Right ventricle myocardium superior (tissue), 1 donor: Measurements from ENCODE around the gene NLRP4. TPM values are rescaled to one million over a fixed set of nuclear protein-coding genes. Genes with fewer than 3 reads are reported as not detected.

ENCODE experiments used
- ATAC-seq: fragments of 200-7000 bp; cut with Tn5 transposase; one replicate; pipeline ENCODE4 v1.9.1; 2020; ENCODE audit warnings: mild to moderate bottlenecking; ENCODE audit not compliant: poor library complexity
- DNase-seq: peaks from one replicate; pipeline ENCODE4 v3.0.0-alpha.2; 2020
- intact Hi-C: fragments of 100-400 bp; cut with DNase I; formaldehyde crosslinking; loops from one replicate; pipeline ENCODE4 v1.11.2; 2022
- long read RNA-seq: library from polyadenylated mRNA; unstranded; transcript quantifications from one replicate; pipeline ENCODE4 v2.0.0, GENCODE V29; 2021
- total RNA-seq: library from RNA; stranded (reverse); fragmentation: NEBNext Ultra II Directional; extraction: Animal tissue kit (Norgen Biotek cat#: 25700); gene quantifications from one replicate; pipeline ENCODE4 v1.2.1, GENCODE V29; 2021
- donor health status: DM: no; HTN: yes; CAD: no; lungs with severe emphysema.

Gene NLRP4, protein sequence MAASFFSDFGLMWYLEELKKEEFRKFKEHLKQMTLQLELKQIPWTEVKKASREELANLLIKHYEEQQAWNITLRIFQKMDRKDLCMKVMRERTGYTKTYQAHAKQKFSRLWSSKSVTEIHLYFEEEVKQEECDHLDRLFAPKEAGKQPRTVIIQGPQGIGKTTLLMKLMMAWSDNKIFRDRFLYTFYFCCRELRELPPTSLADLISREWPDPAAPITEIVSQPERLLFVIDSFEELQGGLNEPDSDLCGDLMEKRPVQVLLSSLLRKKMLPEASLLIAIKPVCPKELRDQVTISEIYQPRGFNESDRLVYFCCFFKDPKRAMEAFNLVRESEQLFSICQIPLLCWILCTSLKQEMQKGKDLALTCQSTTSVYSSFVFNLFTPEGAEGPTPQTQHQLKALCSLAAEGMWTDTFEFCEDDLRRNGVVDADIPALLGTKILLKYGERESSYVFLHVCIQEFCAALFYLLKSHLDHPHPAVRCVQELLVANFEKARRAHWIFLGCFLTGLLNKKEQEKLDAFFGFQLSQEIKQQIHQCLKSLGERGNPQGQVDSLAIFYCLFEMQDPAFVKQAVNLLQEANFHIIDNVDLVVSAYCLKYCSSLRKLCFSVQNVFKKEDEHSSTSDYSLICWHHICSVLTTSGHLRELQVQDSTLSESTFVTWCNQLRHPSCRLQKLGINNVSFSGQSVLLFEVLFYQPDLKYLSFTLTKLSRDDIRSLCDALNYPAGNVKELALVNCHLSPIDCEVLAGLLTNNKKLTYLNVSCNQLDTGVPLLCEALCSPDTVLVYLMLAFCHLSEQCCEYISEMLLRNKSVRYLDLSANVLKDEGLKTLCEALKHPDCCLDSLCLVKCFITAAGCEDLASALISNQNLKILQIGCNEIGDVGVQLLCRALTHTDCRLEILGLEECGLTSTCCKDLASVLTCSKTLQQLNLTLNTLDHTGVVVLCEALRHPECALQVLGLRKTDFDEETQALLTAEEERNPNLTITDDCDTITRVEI
- not detected for total RNA-seq
- long read RNA-seq, result 0 reads

DNA sequence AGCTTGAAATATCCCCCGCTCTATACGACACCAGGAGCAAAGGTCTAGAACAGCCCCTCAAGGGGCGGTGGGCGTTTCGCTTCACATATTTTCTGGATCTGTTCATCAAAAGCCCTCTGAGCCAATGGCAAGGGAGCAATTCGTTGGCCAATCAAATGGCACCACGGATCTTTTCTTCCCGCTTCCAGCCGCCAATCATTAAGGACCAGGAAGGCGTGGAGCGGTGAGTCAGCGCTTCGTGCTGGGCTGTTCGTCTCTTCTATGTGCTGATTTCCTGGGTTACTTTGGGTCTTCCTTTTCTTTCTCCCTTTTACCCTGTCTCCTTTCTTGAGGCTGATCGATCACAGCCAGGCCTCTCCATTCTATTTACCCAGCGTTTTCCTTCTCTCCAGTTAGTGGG lies at the start of gene NLRP4:
TSS of gene NLRP4 (plus strand) at position 201 of the 400 bp plus-strand sequence. CDS start 15,541 bp downstream, outside the sequence.
- ATAC-seq, result no peak
- no peak for DNase-seq
- intact Hi-C loops, result no loop called here

DNA sequence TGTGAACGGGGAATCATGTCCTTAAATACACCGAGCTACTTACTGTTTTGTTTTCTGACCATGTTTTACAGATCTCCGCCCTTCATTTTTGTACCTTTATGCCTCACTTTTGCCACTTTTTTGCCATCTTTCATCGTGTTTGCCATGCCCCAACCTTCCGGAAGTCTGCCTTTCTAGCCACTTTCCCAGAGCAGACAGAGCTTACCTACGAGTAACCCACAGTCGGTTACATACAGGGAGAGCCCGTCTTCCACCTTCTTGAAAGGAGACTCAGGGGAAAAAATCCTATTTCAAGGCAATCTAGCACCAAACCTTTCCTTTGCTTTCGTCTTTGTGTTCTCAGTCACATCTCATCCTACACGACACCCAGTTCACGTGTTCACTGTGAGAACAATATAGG lies 41.3 kb upstream of the NLRP4 start:
- DNase-seq, result no peak
- intact Hi-C loops, result no loop called here
- ATAC-seq, result no peak

DNA sequence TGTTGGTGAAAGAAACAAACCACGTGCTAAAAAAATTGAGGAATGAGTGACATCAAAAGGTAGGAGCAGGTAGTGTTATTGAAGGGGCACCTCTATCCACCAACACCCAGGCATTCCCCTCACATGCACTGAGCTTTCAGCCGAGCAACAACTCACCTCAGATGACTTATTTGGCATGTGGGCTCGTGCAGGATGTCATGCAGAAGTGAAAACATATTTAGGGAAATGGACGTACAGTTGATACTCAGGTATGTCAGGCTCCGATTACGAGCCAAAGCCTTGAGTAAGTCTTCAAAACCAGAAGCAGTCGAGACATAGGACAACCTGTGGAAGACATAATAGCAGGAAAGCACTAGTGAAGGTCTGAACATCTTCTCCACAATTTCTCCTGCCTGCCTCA lies 34.9 kb upstream of the NLRP4 start:
- intact Hi-C loops, result no loop called here
- no peak for ATAC-seq

DNA sequence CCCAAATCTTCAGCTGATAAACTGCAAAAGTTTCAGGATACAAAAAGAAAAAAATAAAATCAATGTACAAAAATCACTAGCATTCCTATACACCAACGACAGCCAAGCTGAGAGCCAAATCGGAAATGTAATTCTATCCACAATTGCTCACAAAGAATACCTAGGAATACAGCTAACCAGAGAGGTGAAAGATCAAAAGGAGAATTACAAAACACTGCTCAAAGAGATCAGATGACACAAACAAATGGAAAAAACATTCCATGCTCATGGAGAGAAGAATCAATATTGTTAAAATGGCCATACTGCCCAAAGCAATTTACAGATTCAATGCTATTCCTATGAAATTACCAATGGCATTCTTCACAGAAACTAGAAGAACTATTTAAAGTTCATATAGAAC lies 34.1 kb upstream of the NLRP4 start:
- intact Hi-C loops, result no loop called here
- no peak for DNase-seq
- ATAC-seq, result no peak

More for the DNA sequence above, 34.9 kb upstream of the NLRP4 start:
- no peak for DNase-seq

DNA sequence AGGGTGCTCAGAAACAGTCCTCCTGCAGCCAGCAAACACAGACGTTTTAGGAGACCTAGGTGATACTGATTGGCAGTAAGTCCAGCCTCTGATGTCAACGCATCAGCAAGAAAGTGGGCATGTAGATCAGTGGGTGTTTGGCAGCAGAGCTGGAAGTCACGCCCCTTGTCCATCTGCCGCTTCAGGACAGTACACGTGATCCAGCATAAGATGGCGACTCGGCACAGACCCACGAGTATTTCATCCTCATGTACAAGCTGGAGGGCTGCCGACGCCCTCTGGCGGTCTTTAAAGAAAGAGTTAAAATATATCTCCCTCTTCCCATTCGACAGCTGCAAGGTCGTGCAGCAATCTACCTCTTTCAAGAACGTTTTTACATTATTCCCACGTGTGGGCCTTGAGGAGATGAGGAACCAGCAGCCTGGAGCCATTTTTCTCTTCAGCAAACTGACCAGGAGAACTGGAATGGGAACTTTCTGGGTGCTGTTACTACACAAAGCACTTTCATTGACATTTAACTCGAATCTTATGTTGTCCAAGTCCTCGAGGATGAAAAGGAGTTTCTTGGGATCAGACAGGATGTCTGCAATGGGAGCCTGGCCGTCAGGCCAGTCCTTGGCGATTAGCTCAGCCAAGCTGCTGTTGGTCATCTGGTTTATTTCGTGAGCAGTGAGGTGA lies 26.8 kb upstream of the NLRP4 start:
- ATAC-seq (no peak), DNase-seq (peak; percentile 49)
- intact Hi-C loops, result no loop called here

DNA sequence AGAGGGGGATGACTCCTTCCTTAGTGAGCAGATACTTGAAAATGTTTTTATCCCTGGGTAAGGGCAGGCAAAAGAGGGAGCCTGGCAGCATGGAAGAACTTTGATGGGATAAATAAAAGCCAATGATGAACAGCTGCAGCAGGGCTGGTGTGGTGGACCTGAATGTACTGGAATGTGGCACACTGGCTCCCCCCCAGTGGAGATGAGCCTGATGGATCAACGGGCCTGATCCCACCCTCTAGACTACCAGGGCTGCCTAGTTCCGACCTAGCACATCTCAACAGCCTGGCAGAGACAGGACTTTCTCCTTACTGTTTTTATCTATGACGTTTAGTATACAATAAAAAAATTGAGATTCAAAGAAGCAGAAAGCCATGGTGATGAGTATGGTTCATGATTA lies 25.0 kb upstream of the NLRP4 start:
- ATAC-seq (no peak), DNase-seq (no peak)
- intact Hi-C loops, result no loop called here

DNA sequence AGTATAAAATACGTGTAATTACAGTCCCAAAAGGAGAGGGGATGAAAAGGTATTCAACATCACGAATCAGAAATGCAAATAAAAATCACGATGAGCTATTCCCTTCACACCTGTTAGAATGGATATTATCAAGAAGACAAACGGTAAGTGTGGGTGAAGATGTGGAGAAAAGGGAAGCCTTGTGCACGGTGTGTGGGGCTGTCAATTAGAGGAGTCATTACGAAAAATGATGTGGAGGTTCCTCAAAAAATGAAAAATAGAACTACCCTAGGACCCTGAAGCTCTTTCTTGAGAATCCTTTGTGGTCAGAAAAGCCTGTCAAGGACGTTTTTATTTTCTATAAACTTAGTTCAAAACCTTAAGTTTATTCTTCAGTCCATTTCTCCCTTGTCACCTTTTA lies 23.9 kb upstream of the NLRP4 start:
- no peak for ATAC-seq

DNA sequence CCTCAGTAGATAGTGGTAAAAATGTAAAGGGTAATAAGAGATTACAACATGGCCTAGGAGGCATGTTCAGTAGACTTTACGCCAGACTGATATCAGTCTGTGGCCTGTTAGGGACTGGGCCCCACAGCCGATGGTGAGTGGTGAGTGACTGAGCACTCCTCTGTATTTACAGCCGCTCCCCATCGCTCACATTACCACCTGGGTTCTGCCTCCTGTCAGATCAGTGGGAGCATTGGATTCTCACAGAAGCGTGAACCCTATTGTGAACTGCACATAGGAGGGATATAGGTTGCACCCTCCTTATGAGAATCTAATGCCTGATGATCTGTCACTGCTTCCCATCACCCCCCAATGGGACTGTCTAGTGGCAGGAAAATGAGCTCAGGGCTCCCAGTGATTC lies 22.4 kb upstream of the NLRP4 start:
- DNase-seq (no peak), ATAC-seq (no peak)
- intact Hi-C loops, result no loop called here

More for the DNA sequence above, 23.9 kb upstream of the NLRP4 start:
- intact Hi-C loops, result no loop called here
- no peak for DNase-seq

DNA sequence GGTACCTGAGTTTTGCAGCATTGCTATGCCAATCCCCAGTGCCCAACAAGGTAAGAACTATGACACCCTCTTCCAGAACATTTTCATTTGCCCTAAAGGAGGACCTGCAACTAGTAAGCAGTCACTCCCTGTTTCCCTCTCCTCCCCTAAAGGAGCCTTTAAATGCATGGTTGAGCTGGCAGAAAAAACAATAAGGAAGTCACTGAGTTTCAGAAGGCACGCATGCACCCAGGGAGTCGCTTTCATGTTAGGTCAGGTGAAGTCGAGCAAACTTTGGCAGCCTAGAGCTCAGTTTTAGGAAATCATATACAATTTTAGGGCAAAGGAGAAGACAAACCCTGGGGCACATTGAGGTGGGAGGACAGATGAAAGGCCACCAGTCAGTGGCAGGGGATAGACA lies 16.3 kb upstream of the NLRP4 start:
- no peak for ATAC-seq
- DNase-seq, result no peak
- intact Hi-C loops, result no loop called here

DNA sequence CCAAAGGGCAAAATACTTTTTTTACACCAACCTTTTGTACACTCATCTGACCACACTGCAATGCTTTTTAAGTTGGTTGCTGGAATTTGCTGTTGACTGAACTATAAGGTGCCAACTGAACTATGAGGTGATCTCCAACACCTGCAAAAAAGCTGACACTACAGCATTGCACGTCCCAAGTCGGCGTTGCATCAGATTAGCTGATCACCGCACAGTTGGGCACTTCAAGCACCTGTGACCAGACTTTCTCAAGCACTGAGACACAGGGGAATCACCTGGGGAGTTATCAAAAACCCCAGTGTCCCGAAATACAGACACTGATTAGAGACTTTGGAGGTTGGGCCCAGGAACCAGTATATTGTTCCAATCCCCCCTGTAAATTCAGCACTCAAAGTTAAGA lies 5.7 kb upstream of the NLRP4 start:
- DNase-seq (no peak), ATAC-seq (no peak)
- intact Hi-C loops, result no loop called here

DNA sequence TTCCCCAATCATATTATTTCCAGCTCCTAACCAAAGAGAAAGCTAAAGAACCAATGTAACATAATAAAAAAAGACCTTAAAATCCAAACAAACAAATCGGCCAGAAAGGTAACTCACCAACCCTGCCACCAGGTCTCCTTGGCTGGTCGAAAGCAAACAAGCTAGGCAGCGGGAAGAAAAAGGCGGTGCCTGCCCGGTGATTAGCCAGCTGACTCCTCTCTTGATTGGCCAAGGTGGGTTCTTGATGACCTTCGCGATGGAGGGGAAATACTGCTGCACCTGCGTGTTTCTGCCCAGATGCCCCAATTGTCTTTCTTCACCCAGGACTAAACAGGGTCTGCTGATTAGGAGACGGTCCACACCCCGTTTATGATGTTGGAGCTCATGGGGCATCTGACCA lies 4.5 kb upstream of the NLRP4 start, which contains the start of gene NLRP11:
TSS of gene NLRP11 (minus strand) at position 154 of the 400 bp plus-strand sequence. CDS start 13,825 bp downstream, outside the sequence.
- ATAC-seq (no peak), DNase-seq (no peak)
- intact Hi-C loops, result no loop called here

DNA sequence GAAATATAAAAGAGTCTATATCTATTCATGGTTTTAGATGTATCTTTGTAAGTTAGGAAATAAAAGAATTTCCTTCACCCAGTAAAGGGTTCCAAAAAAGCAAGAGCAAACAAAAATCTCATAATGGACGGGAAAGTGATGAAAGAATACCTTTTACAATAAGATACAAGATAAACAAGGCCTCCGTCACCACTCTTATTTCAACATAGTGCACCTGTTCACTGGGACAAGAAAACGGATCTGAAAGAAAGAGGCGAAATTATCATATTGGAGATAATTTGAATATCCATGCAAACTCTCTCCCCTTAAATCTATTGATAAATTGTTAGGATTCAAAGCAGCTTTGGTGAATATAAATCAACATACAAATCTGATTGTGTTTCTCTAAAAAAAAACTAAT lies 3.7 kb upstream of the NLRP4 start:
- DNase-seq (no peak), ATAC-seq (no peak)
- intact Hi-C loops, result no loop called here

DNA sequence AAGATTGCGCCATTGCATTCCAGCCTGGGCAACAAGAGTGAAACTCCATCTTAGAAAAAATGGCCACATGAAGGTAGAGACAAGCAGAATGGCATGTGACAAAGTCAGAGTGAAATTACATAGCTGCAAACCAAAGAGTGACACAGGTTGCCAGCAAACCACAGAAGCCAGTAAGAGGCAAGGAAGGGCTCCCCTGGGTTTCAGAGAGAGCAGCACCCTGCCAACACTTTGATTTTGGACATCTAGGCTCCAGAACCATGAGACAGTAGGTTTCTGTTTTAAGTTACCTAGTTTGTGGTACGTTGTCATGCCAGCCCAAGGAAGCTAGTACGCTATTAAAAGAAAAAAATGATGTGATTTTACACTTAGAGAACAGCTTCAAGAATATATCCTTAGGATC lies 1.9 kb downstream of the NLRP4 start:
- DNase-seq (no peak), ATAC-seq (no peak)
- intact Hi-C loops, result no loop called here

DNA sequence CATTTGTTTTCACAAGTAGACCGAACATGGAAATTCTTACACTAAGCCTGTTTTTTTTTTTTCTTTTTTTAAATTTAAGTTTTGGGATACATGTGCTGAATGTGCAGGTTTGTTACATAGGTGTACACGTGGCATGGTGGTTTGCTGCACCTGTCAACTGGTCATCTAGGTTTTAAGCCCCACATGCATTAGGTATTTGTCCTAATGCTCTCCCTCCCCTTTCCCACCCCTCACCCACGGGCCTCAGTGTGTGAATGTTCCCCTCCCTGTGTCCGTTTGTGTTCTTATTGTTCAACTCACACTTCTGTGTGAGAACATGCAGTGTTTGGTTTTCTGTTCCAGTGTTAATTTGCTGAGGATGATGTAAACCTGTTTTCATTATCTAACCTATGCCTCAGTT lies 2.6 kb downstream of the NLRP4 start:
- intact Hi-C loops, result no loop called here
- ATAC-seq (no peak), DNase-seq (no peak)

DNA sequence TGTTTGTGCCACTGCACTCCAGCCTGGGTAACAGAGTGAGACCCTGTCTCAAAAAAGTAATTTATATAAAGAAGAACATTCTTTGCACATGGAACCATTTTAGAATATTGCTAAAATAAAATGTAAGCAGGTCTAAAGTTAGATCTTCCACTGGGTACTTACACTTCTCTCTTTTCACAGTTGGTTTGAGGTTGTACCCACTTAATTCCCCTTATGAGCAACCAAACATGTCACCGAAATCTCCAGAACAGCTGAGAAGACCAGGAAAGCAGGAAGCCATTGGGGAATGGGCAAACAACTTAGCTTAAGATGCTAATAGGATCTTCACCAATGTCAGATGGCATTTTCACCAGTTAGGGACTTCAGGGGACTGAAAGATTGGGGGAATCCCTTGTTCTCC lies 18.8 kb downstream of the NLRP4 start:
- intact Hi-C loops, result no loop called here
- DNase-seq (no peak), ATAC-seq (no peak)

DNA sequence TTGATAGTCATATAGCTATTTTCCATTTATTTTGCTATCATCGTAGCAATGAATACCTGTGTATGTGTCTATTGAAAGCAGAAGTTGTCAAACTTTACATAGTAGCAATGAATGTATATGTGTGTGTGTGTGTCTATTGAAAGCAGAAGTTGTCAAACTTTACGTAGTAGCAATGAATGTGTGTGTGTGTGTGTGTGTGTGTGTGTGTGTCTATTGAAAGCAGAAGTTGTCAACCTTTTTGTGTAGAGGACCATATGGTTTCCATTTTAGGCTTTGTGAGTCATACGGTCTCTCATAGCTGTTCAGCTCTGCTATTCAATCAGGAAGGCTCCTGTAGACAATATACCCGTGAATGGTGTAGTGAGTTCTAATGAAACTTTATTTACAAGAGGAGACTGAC lies 20.8 kb downstream of the NLRP4 start:
- intact Hi-C loops, result no loop called here
- ATAC-seq, result no peak

DNA sequence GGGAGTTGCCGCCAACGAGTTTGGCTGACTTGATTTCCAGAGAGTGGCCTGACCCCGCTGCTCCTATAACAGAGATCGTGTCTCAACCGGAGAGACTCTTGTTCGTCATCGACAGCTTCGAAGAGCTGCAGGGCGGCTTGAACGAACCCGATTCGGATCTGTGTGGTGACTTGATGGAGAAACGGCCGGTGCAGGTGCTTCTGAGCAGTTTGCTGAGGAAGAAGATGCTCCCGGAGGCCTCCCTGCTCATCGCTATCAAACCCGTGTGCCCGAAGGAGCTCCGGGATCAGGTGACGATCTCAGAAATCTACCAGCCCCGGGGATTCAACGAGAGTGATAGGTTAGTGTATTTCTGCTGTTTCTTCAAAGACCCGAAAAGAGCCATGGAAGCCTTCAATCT lies 21.6 kb downstream of the NLRP4 start:
- DNase-seq (no peak), ATAC-seq (no peak)
- intact Hi-C loops, result no loop called here

More for the DNA sequence above, 20.8 kb downstream of the NLRP4 start:
- no peak for DNase-seq

DNA sequence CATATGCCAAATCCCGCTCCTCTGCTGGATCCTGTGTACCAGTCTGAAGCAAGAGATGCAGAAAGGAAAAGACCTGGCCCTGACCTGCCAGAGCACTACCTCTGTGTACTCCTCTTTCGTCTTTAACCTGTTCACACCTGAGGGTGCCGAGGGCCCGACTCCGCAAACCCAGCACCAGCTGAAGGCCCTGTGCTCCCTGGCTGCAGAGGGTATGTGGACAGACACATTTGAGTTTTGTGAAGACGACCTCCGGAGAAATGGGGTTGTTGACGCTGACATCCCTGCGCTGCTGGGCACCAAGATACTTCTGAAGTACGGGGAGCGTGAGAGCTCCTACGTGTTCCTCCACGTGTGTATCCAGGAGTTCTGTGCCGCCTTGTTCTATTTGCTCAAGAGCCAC lies 22.1 kb downstream of the NLRP4 start:
- intact Hi-C loops, result no loop called here
- ATAC-seq (no peak), DNase-seq (no peak)

DNA sequence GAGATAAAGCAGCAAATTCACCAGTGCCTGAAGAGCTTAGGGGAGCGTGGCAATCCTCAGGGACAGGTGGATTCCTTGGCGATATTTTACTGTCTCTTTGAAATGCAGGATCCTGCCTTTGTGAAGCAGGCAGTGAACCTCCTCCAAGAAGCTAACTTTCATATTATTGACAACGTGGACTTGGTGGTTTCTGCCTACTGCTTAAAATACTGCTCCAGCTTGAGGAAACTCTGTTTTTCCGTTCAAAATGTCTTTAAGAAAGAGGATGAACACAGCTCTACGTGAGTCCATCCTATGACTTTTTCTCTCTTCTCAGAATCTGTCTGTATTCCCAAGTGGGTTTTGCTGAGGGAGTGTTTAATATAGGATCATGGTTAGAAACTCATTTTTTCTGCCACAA lies 22.6 kb downstream of the NLRP4 start:
- intact Hi-C loops, result no loop called here
- no peak for ATAC-seq
- no peak for DNase-seq
